Uterus (tissue), 2 donors: ENCODE measurements around the gene STXBP5.

Experiments
- CTCF ChIP-seq, 4 experiments: fragments of 200-600 bp in 2 of 4; fragments of 450-650 bp in 2 of 4; sonication (generic) in 2 of 4; IDR thresholded peaks; one replicate each; pipeline ENCODE4 v1.5.1; 2016 to 2019; ENCODE audit warnings: antibody characterized with exemption in 4 of 4, mild to moderate bottlenecking in 2 of 4, moderate library complexity in 1 of 4
- POLR2A ChIP-seq, 2 donors: fragments of 450-650 bp; IDR thresholded peaks; one replicate each; pipeline ENCODE4 v1.6.1; 2016; ENCODE audit warnings: antibody characterized with exemption in 2 of 2, mild to moderate bottlenecking in 1 of 2, moderate library complexity in 1 of 2

DNA sequence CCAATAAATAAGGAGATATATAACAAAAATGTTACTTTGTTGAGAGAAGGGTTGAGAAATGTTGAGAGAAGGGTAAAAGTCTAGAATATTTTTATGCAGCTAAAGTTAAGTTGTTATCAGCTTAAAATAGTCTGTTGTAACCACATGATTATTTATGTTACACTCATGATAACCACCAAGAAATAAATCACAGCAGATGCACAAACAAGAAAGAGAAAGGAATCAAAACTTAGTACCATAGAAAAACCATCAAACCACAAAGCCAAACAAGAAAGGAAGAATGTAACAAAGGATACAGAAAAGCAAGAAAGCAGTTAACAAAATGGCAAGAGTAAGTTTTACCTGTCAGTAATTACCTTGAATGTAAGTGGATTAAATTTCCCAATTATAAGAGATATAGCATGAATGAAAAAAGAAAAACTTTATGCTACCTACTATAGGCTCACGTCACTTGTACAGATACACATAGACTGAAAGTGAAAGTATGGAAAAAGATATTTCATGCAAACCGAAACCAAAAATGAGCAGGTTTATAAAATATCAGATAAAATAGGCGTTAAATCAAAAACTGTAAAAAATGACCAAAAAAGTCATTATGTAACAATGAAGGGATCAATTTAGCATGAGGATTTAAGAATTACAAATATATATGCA is 93.6 kb downstream of the STXBP5 start:
- TF ChIP-seq CTCF (IDR thresholded peaks at IDR 0.05) (no peak), POLR2A (IDR thresholded peaks at IDR 0.05) (no peak)
